NCI-H345 treated with DMSO at 0.1 percent for 48 hours (cell line): ENCODE measurements around the gene RIC3.

Experiments
- DNase-seq: peaks from one replicate; lab custom pipeline; 2025; ENCODE audit not compliant: unreplicated experiment; lab: John Stamatoyannopoulos, UW

RIC3 gene

GRCh38 chr11:8105666-8106065 is 63.2 kb downstream of the RIC3 start:
- DNase-seq = no peak

GRCh38 chr11:8105133-8105532 is 63.7 kb downstream of the RIC3 start:
- no peak for DNase-seq

- no peak for DNase-seq
Observed at GRCh38 chr11:8103909-8104308, 64.9 kb downstream of the RIC3 start.

- DNase-seq = no peak
Observed at GRCh38 chr11:8102965-8103364, 65.9 kb downstream of the RIC3 start.

- DNase-seq = no peak
Observed at GRCh38 chr11:8102296-8102915, 66.4 kb downstream of the RIC3 start.

- no peak for DNase-seq
Observed at GRCh38 chr11:8101421-8101820, 67.4 kb downstream of the RIC3 start.

GRCh38 chr11:8100605-8101004 is 68.2 kb downstream of the RIC3 start:
- DNase-seq = no peak

- DNase-seq = no peak
Observed at GRCh38 chr11:8100158-8100557, 68.7 kb downstream of the RIC3 start.

GRCh38 chr11:8099291-8099899 is 69.4 kb downstream of the RIC3 start:
- peak; percentile 25 for DNase-seq

- no peak for DNase-seq
Observed at GRCh38 chr11:8098879-8099278, 69.9 kb downstream of the RIC3 start.

- no peak for DNase-seq
Observed at GRCh38 chr11:8098361-8098760, 70.5 kb downstream of the RIC3 start.

GRCh38 chr11:8097926-8098325 is 70.9 kb downstream of the RIC3 start:
- DNase-seq = no peak

- DNase-seq = no peak
Observed at GRCh38 chr11:8097468-8097867, 71.4 kb downstream of the RIC3 start.

GRCh38 chr11:8097062-8097461 is 71.8 kb downstream of the RIC3 start:
- no peak for DNase-seq

GRCh38 chr11:8096575-8096974 is 72.2 kb downstream of the RIC3 start:
- DNase-seq = no peak

- no peak for DNase-seq
Observed at GRCh38 chr11:8095806-8096522, 72.9 kb downstream of the RIC3 start.

- no peak for DNase-seq
Observed at GRCh38 chr11:8095371-8095770, 73.5 kb downstream of the RIC3 start.

- no peak for DNase-seq
Observed at GRCh38 chr11:8094656-8095055, 74.2 kb downstream of the RIC3 start.

- no peak for DNase-seq
Observed at GRCh38 chr11:8093931-8094575, 74.8 kb downstream of the RIC3 start.

GRCh38 chr11:8092587-8093424 is 76.0 kb downstream of the RIC3 start:
- DNase-seq = peak; percentile 64

GRCh38 chr11:8091721-8092120 is 77.1 kb downstream of the RIC3 start:
- no peak for DNase-seq
